ENCODE measurements around the gene THRA.

THRA gene

GRCh38 chr17:40099619-40100418 is 37.1 kb downstream of the THRA start:
- no peak for DNase-seq (ENCODE audit: low spot score)

GRCh38 chr17:40100419-40100668 is 37.6 kb downstream of the THRA start, which contains the start of gene NR1D1:
NR1D1 (minus strand) TSS chr17:40100589; CDS start chr17:40100094, 495 bp downstream.
- no peak for DNase-seq (ENCODE audit: low spot score)

GRCh38 chr17:40100669-40101366 is 38.1 kb downstream of the THRA start:
- DNase-seq (ENCODE audit: low spot score): peak; percentile 97

- no peak for DNase-seq (ENCODE audit: low spot score)
Observed at GRCh38 chr17:40101367-40102210, 38.8 kb downstream of the THRA start.

- DNase-seq (ENCODE audit: low spot score): no peak
Observed at GRCh38 chr17:40103071-40103661, 40.4 kb downstream of the THRA start.

- no peak for DNase-seq (ENCODE audit: low spot score)
Observed at GRCh38 chr17:40103688-40104087, 40.9 kb downstream of the THRA start.

- DNase-seq (ENCODE audit: low spot score): no peak
Observed at GRCh38 chr17:40104594-40105486, 42.1 kb downstream of the THRA start.

- DNase-seq (ENCODE audit: low spot score): no peak
Observed at GRCh38 chr17:40105861-40106759, 43.3 kb downstream of the THRA start.

- DNase-seq (ENCODE audit: low spot score): no peak
Observed at GRCh38 chr17:40106760-40107521, 44.2 kb downstream of the THRA start.

- DNase-seq (ENCODE audit: low spot score): no peak
Observed at GRCh38 chr17:40107522-40108174, 44.9 kb downstream of the THRA start.

GRCh38 chr17:40108970-40109824 is 46.4 kb downstream of the THRA start:
- DNase-seq (ENCODE audit: low spot score): no peak

GRCh38 chr17:40110026-40110845 is 47.5 kb downstream of the THRA start:
- no peak for DNase-seq (ENCODE audit: low spot score)

- DNase-seq (ENCODE audit: low spot score): peak; percentile 85
Observed at GRCh38 chr17:40111221-40112128, 48.7 kb downstream of the THRA start.

GRCh38 chr17:40112191-40112711 is 49.5 kb downstream of the THRA start:
- no peak for DNase-seq (ENCODE audit: low spot score)

GRCh38 chr17:40112718-40113109 is 49.9 kb downstream of the THRA start:
- no peak for DNase-seq (ENCODE audit: low spot score)

Measured in AG20443 (cell line).